ENCODE measurements around the gene KLHDC4.

KLHDC4 gene

DNA sequence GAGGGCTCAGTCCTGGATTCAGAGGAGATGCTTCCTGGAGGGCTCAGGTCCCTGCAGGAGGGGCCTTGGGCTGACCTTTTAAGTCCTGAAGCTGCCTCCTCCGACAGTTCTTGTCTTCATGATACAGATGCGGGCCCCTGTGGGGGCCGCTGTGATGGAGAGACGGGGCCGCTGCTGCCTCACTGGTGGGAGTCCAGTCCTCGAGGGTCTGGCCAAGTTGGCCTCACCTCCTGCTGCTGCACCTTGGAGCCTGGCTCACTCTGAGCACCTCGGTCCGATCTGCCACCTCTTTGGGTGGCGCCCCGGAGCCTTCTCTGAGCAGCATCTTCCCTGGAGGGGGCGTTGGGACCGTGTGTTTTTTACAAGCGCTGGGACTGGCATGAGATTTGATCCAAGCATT is 79.1 kb downstream of the KLHDC4 start:
- H3K4me3 ChIP-seq (ENCODE audit: low read depth, low read length): no peak overlapping the region
- DNase-seq (ENCODE audit: low read depth): no peak
- TF ChIP-seq, protein P1, sequence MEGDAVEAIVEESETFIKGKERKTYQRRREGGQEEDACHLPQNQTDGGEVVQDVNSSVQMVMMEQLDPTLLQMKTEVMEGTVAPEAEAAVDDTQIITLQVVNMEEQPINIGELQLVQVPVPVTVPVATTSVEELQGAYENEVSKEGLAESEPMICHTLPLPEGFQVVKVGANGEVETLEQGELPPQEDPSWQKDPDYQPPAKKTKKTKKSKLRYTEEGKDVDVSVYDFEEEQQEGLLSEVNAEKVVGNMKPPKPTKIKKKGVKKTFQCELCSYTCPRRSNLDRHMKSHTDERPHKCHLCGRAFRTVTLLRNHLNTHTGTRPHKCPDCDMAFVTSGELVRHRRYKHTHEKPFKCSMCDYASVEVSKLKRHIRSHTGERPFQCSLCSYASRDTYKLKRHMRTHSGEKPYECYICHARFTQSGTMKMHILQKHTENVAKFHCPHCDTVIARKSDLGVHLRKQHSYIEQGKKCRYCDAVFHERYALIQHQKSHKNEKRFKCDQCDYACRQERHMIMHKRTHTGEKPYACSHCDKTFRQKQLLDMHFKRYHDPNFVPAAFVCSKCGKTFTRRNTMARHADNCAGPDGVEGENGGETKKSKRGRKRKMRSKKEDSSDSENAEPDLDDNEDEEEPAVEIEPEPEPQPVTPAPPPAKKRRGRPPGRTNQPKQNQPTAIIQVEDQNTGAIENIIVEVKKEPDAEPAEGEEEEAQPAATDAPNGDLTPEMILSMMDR (IDR thresholded peaks at IDR 0.05; ENCODE audit: control insufficient read depth, extremely low read depth, insufficient read depth): no peak

- H3K4me3 ChIP-seq (ENCODE audit: low read depth, low read length): no peak overlapping the region
- no peak for DNase-seq (ENCODE audit: low read depth)
- TF ChIP-seq, protein P1 (IDR thresholded peaks at IDR 0.05; ENCODE audit: control insufficient read depth, extremely low read depth, insufficient read depth): no peak
These were observed 80.0 kb downstream of the KLHDC4 start for GRCh38 chr16:87685766-87686165.

- no peak for DNase-seq (ENCODE audit: low read depth)
- no peak overlapping the region for H3K4me3 ChIP-seq (ENCODE audit: low read depth, low read length)
- TF ChIP-seq, protein P1 (IDR thresholded peaks at IDR 0.05; ENCODE audit: control insufficient read depth, extremely low read depth, insufficient read depth): no peak
These were observed 80.4 kb downstream of the KLHDC4 start for GRCh38 chr16:87685405-87685755.

- TF ChIP-seq, protein P1 (IDR thresholded peaks at IDR 0.05; ENCODE audit: control insufficient read depth, extremely low read depth, insufficient read depth): no peak
- no peak for DNase-seq (ENCODE audit: low read depth)
- H3K4me3 ChIP-seq (ENCODE audit: low read depth, low read length): no peak overlapping the region
These were observed 80.9 kb downstream of the KLHDC4 start for GRCh38 chr16:87684711-87685404.

GRCh38 chr16:87684106-87684677 is 81.6 kb downstream of the KLHDC4 start:
- no peak for DNase-seq (ENCODE audit: low read depth)
- TF ChIP-seq, protein P1 (IDR thresholded peaks at IDR 0.05; ENCODE audit: control insufficient read depth, extremely low read depth, insufficient read depth): no peak
- no peak overlapping the region for H3K4me3 ChIP-seq (ENCODE audit: low read depth, low read length)

DNA sequence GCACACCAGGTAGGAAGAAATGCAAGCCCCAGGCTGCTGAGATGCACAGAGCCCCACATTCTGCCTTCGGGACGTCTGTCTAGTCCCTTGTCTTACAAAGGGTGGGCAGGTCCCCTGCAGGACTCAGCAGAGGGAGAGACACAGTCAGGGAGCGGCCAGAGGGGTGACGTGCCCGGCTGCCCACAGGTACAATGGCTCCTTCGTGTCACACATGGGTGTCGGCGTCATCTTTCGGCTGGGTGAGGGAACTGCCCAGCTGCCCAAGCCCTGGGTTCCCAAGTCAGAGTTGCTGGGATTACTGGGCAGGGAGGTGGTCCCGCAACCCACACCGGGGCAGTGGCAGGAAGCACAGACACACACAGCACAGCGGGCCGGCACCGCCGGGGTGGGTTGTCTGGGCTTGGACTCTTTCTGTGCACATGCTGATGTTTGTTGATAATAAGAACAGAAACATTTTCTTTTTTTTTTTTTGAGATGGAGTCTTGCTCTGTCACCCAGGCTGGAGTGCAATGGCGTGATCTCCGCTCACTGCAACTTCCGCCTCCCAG is 82.9 kb downstream of the KLHDC4 start:
- no peak for DNase-seq (ENCODE audit: low read depth)
- H3K4me3 ChIP-seq (ENCODE audit: low read depth, low read length): no peak overlapping the region
- TF ChIP-seq, protein P1 (IDR thresholded peaks at IDR 0.05; ENCODE audit: control insufficient read depth, extremely low read depth, insufficient read depth): no peak

All from LNCaP clone FGC (cell line).